ENCODE results near the gene DMRTB1. TPM values are rescaled to one million over a fixed set of nuclear protein-coding genes. Genes with fewer than 3 reads are reported as not detected.

Gene DMRTB1
- total and polyA plus RNA-seq, 9 of the 15 experiments (the other 6 are each of a cell fraction or from before 2014, with no cell fraction given), result 0.06 to 0.35 (median 0.13) TPM; not detected in 3

- CTCF ChIA-PET (ENCODE audit: low intra/inter-chr PET ratio), result no interaction called here
- in situ Hi-C loops (cut with MboI), result no loop called here
- no peaks in the 10 kb centered on the region; the same call in 1 of the 2 replicates for H4K20me1 ChIP-seq (replicated peaks; ENCODE audit: control insufficient read depth, insufficient read depth, low read length)
- H3K79me2 ChIP-seq (ENCODE audit: control insufficient read depth, insufficient read depth, low read length), result no peaks in the 10 kb centered on the region
- BruUV-seq (replicated peaks), result no TSS peak
- no peak overlapping the region for H3K9ac ChIP-seq (ENCODE audit: insufficient read depth in 1 of 2, low read depth in 2 of 2, low read length in 2 of 2)
- no peak overlapping the region for H3K4me2 ChIP-seq (ENCODE audit: insufficient read depth, low read length)
- H3K4me1 ChIP-seq (replicated peaks in 1 of 2; ENCODE audit: control insufficient read depth in 2 of 2, insufficient read depth in 2 of 2, low read length in 2 of 2), result no peaks in the 10 kb centered on the region; a peak in 1 of 5 replicates
- TF ChIP-seq YY1 (IDR thresholded peaks at IDR 0.05; ENCODE audit: borderline replicate concordance in 1 of 3, control insufficient read depth in 1 of 3, extremely low read depth in 1 of 3, insufficient read depth in 3 of 3, insufficient read length in 1 of 3, insufficient replicate concordance in 2 of 3, low read depth in 1 of 3, low read length in 2 of 3), result no peak
- no peak for TF ChIP-seq NCOA2 (IDR thresholded peaks at IDR 0.05; ENCODE audit: partially characterized antibody in 2 of 2)
- TF ChIP-seq NFE2 (IDR thresholded peaks at IDR 0.05; ENCODE audit: low read depth), result no peak
- no peak for TF ChIP-seq SRSF1 (IDR thresholded peaks at IDR 0.05; ENCODE audit: low read depth, low read length)
- no peak for DNase-seq (ENCODE audit: extremely low read depth in 1 of 4, low spot score in 3 of 4)
- no peak overlapping the region for H3K4me3 ChIP-seq
- no peak for ATAC-seq
- no peaks in the 10 kb centered on the region for H3K9me3 ChIP-seq (replicated peaks; ENCODE audit: control insufficient read depth, insufficient read depth, low read depth, low read length)
- peaks cover 24 to 27% of the 10 kb centered on the region in 2 experiments for H3K27me3 ChIP-seq (ENCODE audit: control insufficient read depth in 2 of 2, insufficient read depth in 2 of 2, low read length in 2 of 2)
- intact Hi-C loops (cut with micrococcal nuclease), result no loop called here
- no peaks in the 10 kb centered on the region for H3K9me1 ChIP-seq (ENCODE audit: control insufficient read depth, insufficient read depth, low read length)
- no peaks in the 10 kb centered on the region for H3K36me3 ChIP-seq (ENCODE audit: control insufficient read depth, insufficient read depth, low read length)
- POLR2A ChIA-PET, result interaction anchor here (2.4 kb wide), 1 partner anchor 16 kb away, joined by 6 read pairs; no protein-coding TSS in a partner anchor
- no peak for FAIRE-seq
- no peak overlapping the region for H3K27ac ChIP-seq (ENCODE audit: extremely low read depth, low read depth, low read length)
- WGBS (ENCODE audit: insufficient coverage, low coverage, missing lambda C conversion rate), result 3% methylated on average over 2 of the region's 2 CpGs
- no peak overlapping the region for H2AFZ ChIP-seq (ENCODE audit: low read depth, low read length)
Observed at GRCh38 chr1:53420341-53420740, 38.9 kb upstream of the DMRTB1 start.

- BruUV-seq (replicated peaks), result no TSS peak
- no peak for FAIRE-seq
- no peak overlapping the region for H3K4me2 ChIP-seq (ENCODE audit: insufficient read depth, low read length)
- no peaks in the 10 kb centered on the region for H3K9me1 ChIP-seq (ENCODE audit: control insufficient read depth, insufficient read depth, low read length)
- no peak for TF ChIP-seq ZNF583 (CRISPR knock-in tag; IDR thresholded peaks at IDR 0.05)
- no peak for TF ChIP-seq ARID3B (CRISPR knock-in tag; IDR thresholded peaks at IDR 0.05; ENCODE audit: borderline replicate concordance)
- TF ChIP-seq ERF (CRISPR knock-in tag; IDR thresholded peaks at IDR 0.05), result no peak
- peak; percentile 99 for TF ChIP-seq ZNF766 (CRISPR knock-in tag; conservative IDR thresholded peaks at IDR 0.05)
- TF ChIP-seq ZNF143 (CRISPR knock-in tag; IDR thresholded peaks at IDR 0.05), result no peak
- TF ChIP-seq SRF (CRISPR knock-in tag; IDR thresholded peaks at IDR 0.05), result no peak
- TF ChIP-seq CBX3 (IDR thresholded peaks at IDR 0.05; ENCODE audit: borderline replicate concordance in 1 of 2, low read length in 2 of 2), result peak in 1 of 2 experiments; percentile 48; a peak in 1 of 3 replicates
- no peak for TF ChIP-seq SMC3 (conservative IDR thresholded peaks at IDR 0.05; ENCODE audit: insufficient read depth, low read depth, low read length)
- no peak for TF ChIP-seq TCF7 (IDR thresholded peaks at IDR 0.05; ENCODE audit: borderline replicate concordance)
- ChIA-PET CTCF (ENCODE audit: low intra/inter-chr PET ratio) (no interaction called here), POLR2A (interaction anchor here (2.4 kb wide), 1 partner anchor 17 kb away, joined by 6 read pairs; no protein-coding TSS in a partner anchor)
- no peaks in the 10 kb centered on the region for H3K4me1 ChIP-seq (replicated peaks in 1 of 2; ENCODE audit: control insufficient read depth in 2 of 2, insufficient read depth in 2 of 2, low read length in 2 of 2)
- no peak for ATAC-seq
- H3K27ac ChIP-seq (ENCODE audit: extremely low read depth, low read depth, low read length), result no peak overlapping the region
- intact Hi-C loops (cut with micrococcal nuclease) (no loop called here), in situ Hi-C loops (cut with MboI) (no loop called here)
- peaks cover 19 to 22% of the 10 kb centered on the region in 2 experiments for H3K27me3 ChIP-seq (ENCODE audit: control insufficient read depth in 2 of 2, insufficient read depth in 2 of 2, low read length in 2 of 2)
- no peak overlapping the region for H3K4me3 ChIP-seq
- 0% methylated on average over 1 of the region's 1 CpG for WGBS (ENCODE audit: insufficient coverage, low coverage, missing lambda C conversion rate)
- no peak for DNase-seq (ENCODE audit: extremely low read depth in 1 of 4, low spot score in 3 of 4)
- no peaks in the 10 kb centered on the region for H4K20me1 ChIP-seq (replicated peaks; ENCODE audit: control insufficient read depth, insufficient read depth, low read length)
- no peaks in the 10 kb centered on the region for H3K9me3 ChIP-seq (replicated peaks; ENCODE audit: control insufficient read depth, insufficient read depth, low read depth, low read length)
- no peaks in the 10 kb centered on the region for H3K36me3 ChIP-seq (ENCODE audit: control insufficient read depth, insufficient read depth, low read length)
- no peaks in the 10 kb centered on the region for H3K79me2 ChIP-seq (ENCODE audit: control insufficient read depth, insufficient read depth, low read length)
- no peak overlapping the region for H3K9ac ChIP-seq (ENCODE audit: insufficient read depth in 1 of 2, low read depth in 2 of 2, low read length in 2 of 2)
- H2AFZ ChIP-seq (ENCODE audit: low read depth, low read length), result no peak overlapping the region
Observed at GRCh38 chr1:53421208-53421607, 38.0 kb upstream of the DMRTB1 start.

Data from K562 (cell line).